Right lobe of liver (tissue), 6 donors: Measurements from ENCODE around the gene TRIM24. TPM values are rescaled to one million over a fixed set of nuclear protein-coding genes. Genes with fewer than 3 reads are reported as not detected.

ENCODE experiments used
- ATAC-seq, 4 donors: fragments of 200-7000 bp; cut with Tn5 transposase; one replicate each; pipeline ENCODE4 v1.9.1; 2020; ENCODE audit warnings: mild to moderate bottlenecking in 4 of 4, moderate library complexity in 4 of 4
- DNase-seq, 3 donors: peaks; one replicate each; pipeline ENCODE4 v3.0.0-alpha.2; 2020
- H3K27ac ChIP-seq, 3 donors: fragments of 200-600 bp; one replicate each; pipeline ENCODE4 v1.8.0; 2022
- H3K27me3 ChIP-seq, 2 donors: fragments of 200-600 bp; one replicate each; pipeline ENCODE4 v1.8.0; 2022
- H3K36me3 ChIP-seq, 4 donors: fragments of 200-600 bp; sonication (generic) in 1 of 4; one replicate each; pipeline versions ENCODE4 v1.5.1 to v1.8.0; 2017 to 2022; ENCODE audit warnings: control low read depth in 1 of 4
- H3K4me1 ChIP-seq, 4 donors: fragments of 200-600 bp; sonication (generic) in 1 of 4; one replicate each; pipeline versions ENCODE4 v1.5.1 to v1.8.0; 2017 to 2022; ENCODE audit warnings: control low read depth in 1 of 4
- H3K4me3 ChIP-seq, 3 donors: fragments of 200-600 bp; one replicate each; pipeline ENCODE4 v1.8.0; 2022
- H3K9me3 ChIP-seq, 4 donors: fragments of 200-600 bp; sonication (generic) in 1 of 4; one replicate each; pipeline versions ENCODE4 v1.5.1 to v1.8.0; 2017 to 2022; ENCODE audit warnings: control low read depth in 1 of 4
- CTCF ChIP-seq, 4 donors: fragments of 200-600 bp in 3 of 4; fragments of 450-650 bp in 1 of 4; IDR thresholded peaks; one replicate each; pipeline versions ENCODE4 v1.5.1 to v1.8.0; 2016 to 2022; ENCODE audit warnings: antibody characterized with exemption in 4 of 4, mild to moderate bottlenecking in 2 of 4
- POLR2A ChIP-seq: fragments of 450-650 bp; IDR thresholded peaks from one replicate; pipeline ENCODE4 v1.6.1; 2017; ENCODE audit warnings: antibody characterized with exemption, mild to moderate bottlenecking
- WGBS: methylation state at CpG from one replicate; pipeline ENCODE4 v1.1.6; 2018; ENCODE audit warnings: low coverage, low lambda C conversion rate; ENCODE audit not compliant: insufficient coverage; ENCODE audit errors: missing lambda C conversion rate; 5-methylcytosine and 5-hydroxymethylcytosine counted together
- intact Hi-C, 2 donors: fragments of 100-400 bp; cut with DNase I; formaldehyde crosslinking; loops; one replicate each; pipeline versions ENCODE4 v1.11.2 to v1.14.1; 2022
- total RNA-seq, 6 experiments: library from RNA; depleted of rRNA in 2 of 6; stranded (reverse); fragments of >200 nt in 2 of 6; fragmentation: NEBNext Ultra II Directional in 3 of 6; extraction: Animal tissue kit (Norgen Biotek cat#: 25700) in 3 of 6; gene quantifications; one replicate each; pipeline versions ENCODE4 v1.1.0 to v1.2.4, GENCODE V29; 2016 to 2023
- donor health status: DM: no; HTN: yes; CAD: no.
- donor health status: DM: no; HTN: no; CAD: no.
- donor health status: DM: no; HTN: no; CAD: no.
- donor health status: DM: no; HTN: yes; CAD: no.
- donor health status: DM: no; HTN: yes; CAD: no.

TRIM24 gene
- total RNA-seq, 6 experiments from 2014 or later = 14.5 to 18.9 (median 16.5) TPM

DNA sequence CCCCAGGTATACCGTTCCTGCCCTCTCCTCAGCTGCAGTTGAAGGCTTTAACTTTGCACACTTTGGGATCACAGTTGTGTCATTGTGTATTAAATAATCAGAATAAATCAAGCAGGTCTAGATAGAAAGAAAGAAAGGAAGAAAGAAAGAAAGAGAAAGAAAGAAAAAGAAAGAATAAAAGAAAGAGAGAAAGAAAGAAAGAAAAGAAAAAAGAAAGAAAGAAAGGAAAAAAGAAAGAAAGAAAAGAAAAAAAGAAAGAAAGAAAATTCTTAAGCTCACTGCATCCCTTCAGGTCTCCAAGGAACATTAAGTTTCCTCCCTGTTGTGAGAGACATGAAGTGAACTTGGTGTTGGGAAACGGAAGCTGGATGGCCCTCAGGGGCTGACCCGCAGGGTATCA lies 17.2 kb upstream of the TRIM24 start:
- H3K27ac ChIP-seq = no peak overlapping the region
- no peaks in the 10 kb centered on the region for H3K4me1 ChIP-seq
- DNase-seq (no peak), ATAC-seq (no peak)
- no peaks in the 10 kb centered on the region for H3K27me3 ChIP-seq
- H3K9me3 ChIP-seq = no peaks in the 10 kb centered on the region
- intact Hi-C loops = no loop called here
- no peaks in the 10 kb centered on the region for H3K36me3 ChIP-seq
- H3K4me3 ChIP-seq = no peak overlapping the region
- 92% methylated on average over 3 of the region's 3 CpGs for WGBS
- TF ChIP-seq CTCF (IDR thresholded peaks at IDR 0.05) (no peak), POLR2A (no peak)

- Histone ChIP-seq H3K4me1 (no peaks in the 10 kb centered on the region), H3K36me3 (no peaks in the 10 kb centered on the region), H3K27me3 (no peaks in the 10 kb centered on the region), H3K4me3 (no peak overlapping the region), H3K27ac (no peak overlapping the region), H3K9me3 (no peaks in the 10 kb centered on the region)
- 83% methylated on average over 6 of the region's 6 CpGs for WGBS
- no peak for ATAC-seq
- intact Hi-C loops = no loop called here
- TF ChIP-seq CTCF (IDR thresholded peaks at IDR 0.05) = peak in 3 of 4 donors; percentile 18 to 26 (median 20)
- no peak for TF ChIP-seq POLR2A
- no peak for DNase-seq
Observed at GRCh38 chr7:138449580-138449979, 10.5 kb upstream of the TRIM24 start.

DNA sequence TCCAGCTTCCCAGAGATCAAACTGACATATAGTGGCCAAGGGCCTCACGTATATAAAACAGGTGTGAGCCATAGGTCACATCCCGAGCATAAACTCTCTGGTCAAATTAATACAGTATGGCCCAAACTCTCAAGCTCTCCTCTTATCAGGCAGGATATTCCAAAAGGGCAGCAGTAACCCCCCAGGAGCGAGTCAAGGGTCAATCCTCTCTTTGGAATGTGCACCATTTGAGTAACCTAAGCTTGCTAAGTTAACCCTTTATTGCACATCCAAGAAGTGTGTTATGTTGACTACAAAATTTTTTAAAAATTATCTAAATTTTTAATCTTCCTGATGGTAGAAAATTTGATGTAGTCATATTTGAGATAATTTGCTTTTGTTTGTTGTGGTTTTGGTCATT lies 4.5 kb upstream of the TRIM24 start:
- intact Hi-C loops = no loop called here
- H3K36me3 ChIP-seq = no peaks in the 10 kb centered on the region
- TF ChIP-seq POLR2A = no peak
- ATAC-seq = no peak
- no peak overlapping the region for H3K27ac ChIP-seq
- no peaks in the 10 kb centered on the region for H3K27me3 ChIP-seq
- peaks cover 0 to 4% (median 0%) of the 10 kb centered on the region in 4 donors for H3K4me1 ChIP-seq
- DNase-seq = no peak
- H3K4me3 ChIP-seq = no peak overlapping the region
- H3K9me3 ChIP-seq = no peaks in the 10 kb centered on the region
- 36% methylated on average over 3 of the region's 3 CpGs for WGBS

GRCh38 chr7:138456220-138456619 lies 3.8 kb upstream of the TRIM24 start:
- DNase-seq (no peak), ATAC-seq (no peak)
- TF ChIP-seq CTCF (IDR thresholded peaks at IDR 0.05) (no peak), POLR2A (no peak)
- intact Hi-C loops = no loop called here
- Histone ChIP-seq H3K4me1 (peaks cover 0 to 4% (median 0%) of the 10 kb centered on the region in 4 donors), H3K9me3 (no peaks in the 10 kb centered on the region), H3K4me3 (no peak overlapping the region), H3K36me3 (no peaks in the 10 kb centered on the region), H3K27me3 (no peaks in the 10 kb centered on the region), H3K27ac (no peak overlapping the region)
- 91% methylated on average over 3 of the region's 4 CpGs for WGBS

DNA sequence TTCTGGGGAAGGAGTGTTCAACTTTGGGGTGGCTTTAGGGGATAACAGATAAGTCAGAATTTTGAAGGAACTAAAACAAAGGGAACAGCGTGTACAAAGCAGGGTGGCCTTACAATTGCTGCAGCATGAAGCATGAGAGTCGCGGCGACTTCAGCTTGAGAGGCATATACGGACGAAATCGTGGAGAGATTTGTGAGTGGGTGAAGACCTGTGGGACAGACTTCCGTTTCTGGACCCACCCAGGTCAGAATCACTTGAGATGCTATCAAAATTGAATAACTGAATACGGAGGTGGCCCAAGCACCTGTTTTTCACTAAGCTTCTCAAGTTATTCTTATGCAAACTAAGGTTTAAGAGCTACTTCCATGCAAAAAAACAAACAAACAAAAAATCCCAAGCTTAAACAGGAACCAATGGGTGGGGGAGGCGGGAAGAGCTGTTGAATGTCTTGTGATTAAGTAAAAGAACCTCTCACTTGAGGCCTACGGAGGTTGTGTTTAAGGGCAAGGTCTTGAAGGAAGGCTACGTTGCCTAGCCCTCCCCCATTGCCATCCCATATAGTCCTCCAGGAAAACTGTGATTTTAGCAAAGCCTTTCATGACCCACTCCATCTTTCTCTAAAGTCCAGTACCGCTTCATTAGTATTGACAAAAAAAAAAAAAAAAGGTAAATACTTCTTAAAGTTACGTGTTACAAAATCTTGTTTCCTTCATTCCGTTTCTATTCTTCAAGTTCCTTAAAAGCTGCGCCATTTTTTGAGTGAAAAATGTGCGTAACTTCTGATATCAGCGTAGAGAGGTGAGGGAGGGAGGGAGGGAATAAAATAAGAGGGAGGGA lies 1.3 kb upstream of the TRIM24 start:
- no peaks in the 10 kb centered on the region for H3K36me3 ChIP-seq
- no peaks in the 10 kb centered on the region for H3K9me3 ChIP-seq
- 80% methylated on average over 17 of the region's 18 CpGs for WGBS
- TF ChIP-seq POLR2A (no peak), CTCF (IDR thresholded peaks at IDR 0.05) (no peak)
- H3K4me3 ChIP-seq = no peak overlapping the region
- peaks cover 0 to 4% (median 0%) of the 10 kb centered on the region in 4 donors for H3K4me1 ChIP-seq
- ATAC-seq (no peak), DNase-seq (no peak)
- intact Hi-C loops = no loop called here
- H3K27me3 ChIP-seq = no peaks in the 10 kb centered on the region
- H3K27ac ChIP-seq = no peak overlapping the region
